ENCODE data around the gene IFNA5. TPM values are rescaled to one million over a fixed set of nuclear protein-coding genes. Genes with fewer than 3 reads are reported as not detected.

IFNA5 gene
- polyA plus RNA-seq, 1 donor from 2014 or later: not detected

DNA sequence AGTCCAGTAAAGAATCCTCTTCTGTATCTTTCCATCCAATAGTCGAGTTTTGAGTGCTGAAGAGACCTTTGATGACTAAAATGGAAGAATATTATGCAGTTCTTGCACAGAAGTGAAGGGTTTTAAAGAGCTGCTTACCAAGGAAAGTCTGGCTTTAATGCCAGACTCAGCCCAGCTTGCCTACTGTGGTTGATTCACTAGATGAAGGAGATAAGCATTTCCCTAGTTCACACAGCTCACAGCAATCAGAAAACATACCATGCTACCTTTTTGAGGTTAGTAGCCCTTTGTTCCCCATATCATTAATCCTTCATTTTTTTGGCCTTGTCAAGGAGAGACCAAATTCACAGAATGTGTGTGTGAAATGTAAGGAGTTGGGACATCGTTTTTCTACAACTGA is 15.3 kb downstream of the IFNA5 start:
- H3K27ac ChIP-seq (ENCODE audit: low read length): no peak overlapping the region
- no peaks in the 10 kb centered on the region for H3K79me2 ChIP-seq (replicated peaks; ENCODE audit: insufficient read depth, low read length)
- H3K4me2 ChIP-seq (ENCODE audit: low read length): no peak overlapping the region
- H3K9me2 ChIP-seq (ENCODE audit: insufficient read depth, low read length): no peaks in the 10 kb centered on the region
- no peaks in the 10 kb centered on the region for H3F3A ChIP-seq (ENCODE audit: insufficient read depth, low read length, poor library complexity, severe bottlenecking)
- H3K9me3 ChIP-seq (ENCODE audit: low read length): no peaks in the 10 kb centered on the region
- H4K20me1 ChIP-seq (ENCODE audit: insufficient read depth): no peaks in the 10 kb centered on the region
- TF ChIP-seq, protein P1, sequence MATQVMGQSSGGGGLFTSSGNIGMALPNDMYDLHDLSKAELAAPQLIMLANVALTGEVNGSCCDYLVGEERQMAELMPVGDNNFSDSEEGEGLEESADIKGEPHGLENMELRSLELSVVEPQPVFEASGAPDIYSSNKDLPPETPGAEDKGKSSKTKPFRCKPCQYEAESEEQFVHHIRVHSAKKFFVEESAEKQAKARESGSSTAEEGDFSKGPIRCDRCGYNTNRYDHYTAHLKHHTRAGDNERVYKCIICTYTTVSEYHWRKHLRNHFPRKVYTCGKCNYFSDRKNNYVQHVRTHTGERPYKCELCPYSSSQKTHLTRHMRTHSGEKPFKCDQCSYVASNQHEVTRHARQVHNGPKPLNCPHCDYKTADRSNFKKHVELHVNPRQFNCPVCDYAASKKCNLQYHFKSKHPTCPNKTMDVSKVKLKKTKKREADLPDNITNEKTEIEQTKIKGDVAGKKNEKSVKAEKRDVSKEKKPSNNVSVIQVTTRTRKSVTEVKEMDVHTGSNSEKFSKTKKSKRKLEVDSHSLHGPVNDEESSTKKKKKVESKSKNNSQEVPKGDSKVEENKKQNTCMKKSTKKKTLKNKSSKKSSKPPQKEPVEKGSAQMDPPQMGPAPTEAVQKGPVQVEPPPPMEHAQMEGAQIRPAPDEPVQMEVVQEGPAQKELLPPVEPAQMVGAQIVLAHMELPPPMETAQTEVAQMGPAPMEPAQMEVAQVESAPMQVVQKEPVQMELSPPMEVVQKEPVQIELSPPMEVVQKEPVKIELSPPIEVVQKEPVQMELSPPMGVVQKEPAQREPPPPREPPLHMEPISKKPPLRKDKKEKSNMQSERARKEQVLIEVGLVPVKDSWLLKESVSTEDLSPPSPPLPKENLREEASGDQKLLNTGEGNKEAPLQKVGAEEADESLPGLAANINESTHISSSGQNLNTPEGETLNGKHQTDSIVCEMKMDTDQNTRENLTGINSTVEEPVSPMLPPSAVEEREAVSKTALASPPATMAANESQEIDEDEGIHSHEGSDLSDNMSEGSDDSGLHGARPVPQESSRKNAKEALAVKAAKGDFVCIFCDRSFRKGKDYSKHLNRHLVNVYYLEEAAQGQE (IDR thresholded peaks at IDR 0.05; ENCODE audit: borderline replicate concordance): no peak
- TF ChIP-seq RAD21 (conservative IDR thresholded peaks at IDR 0.05) (no peak), MXI1 (conservative IDR thresholded peaks at IDR 0.05; ENCODE audit: poor library complexity, severe bottlenecking) (no peak), SMC3 (conservative IDR thresholded peaks at IDR 0.05; ENCODE audit: poor library complexity) (no peak), EP300 (conservative IDR thresholded peaks at IDR 0.05; ENCODE audit: poor library complexity, severe bottlenecking) (no peak), EZH2 (IDR thresholded peaks at IDR 0.05; ENCODE audit: borderline replicate concordance, insufficient read depth, low read length, poor library complexity, severe bottlenecking) (no peak), POLR2AphosphoS5 (IDR thresholded peaks at IDR 0.05) (no peak), TAF1 (IDR thresholded peaks at IDR 0.05; ENCODE audit: low read depth) (no peak)
- TF ChIP-seq, protein P2, sequence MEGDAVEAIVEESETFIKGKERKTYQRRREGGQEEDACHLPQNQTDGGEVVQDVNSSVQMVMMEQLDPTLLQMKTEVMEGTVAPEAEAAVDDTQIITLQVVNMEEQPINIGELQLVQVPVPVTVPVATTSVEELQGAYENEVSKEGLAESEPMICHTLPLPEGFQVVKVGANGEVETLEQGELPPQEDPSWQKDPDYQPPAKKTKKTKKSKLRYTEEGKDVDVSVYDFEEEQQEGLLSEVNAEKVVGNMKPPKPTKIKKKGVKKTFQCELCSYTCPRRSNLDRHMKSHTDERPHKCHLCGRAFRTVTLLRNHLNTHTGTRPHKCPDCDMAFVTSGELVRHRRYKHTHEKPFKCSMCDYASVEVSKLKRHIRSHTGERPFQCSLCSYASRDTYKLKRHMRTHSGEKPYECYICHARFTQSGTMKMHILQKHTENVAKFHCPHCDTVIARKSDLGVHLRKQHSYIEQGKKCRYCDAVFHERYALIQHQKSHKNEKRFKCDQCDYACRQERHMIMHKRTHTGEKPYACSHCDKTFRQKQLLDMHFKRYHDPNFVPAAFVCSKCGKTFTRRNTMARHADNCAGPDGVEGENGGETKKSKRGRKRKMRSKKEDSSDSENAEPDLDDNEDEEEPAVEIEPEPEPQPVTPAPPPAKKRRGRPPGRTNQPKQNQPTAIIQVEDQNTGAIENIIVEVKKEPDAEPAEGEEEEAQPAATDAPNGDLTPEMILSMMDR (IDR thresholded peaks at IDR 0.05; ENCODE audit: poor library complexity, severe bottlenecking): no peak
- H3K27me3 ChIP-seq (ENCODE audit: insufficient read depth, low read depth, low read length): no peaks in the 10 kb centered on the region
- H3K4me3 ChIP-seq (ENCODE audit: low read length): no peak overlapping the region
- H3K36me3 ChIP-seq (ENCODE audit: insufficient read depth, low read length): no peaks in the 10 kb centered on the region
- H2AFZ ChIP-seq (ENCODE audit: low read depth, low read length): no peak overlapping the region
- no peak overlapping the region for H3K9ac ChIP-seq (ENCODE audit: low read length)

DNA sequence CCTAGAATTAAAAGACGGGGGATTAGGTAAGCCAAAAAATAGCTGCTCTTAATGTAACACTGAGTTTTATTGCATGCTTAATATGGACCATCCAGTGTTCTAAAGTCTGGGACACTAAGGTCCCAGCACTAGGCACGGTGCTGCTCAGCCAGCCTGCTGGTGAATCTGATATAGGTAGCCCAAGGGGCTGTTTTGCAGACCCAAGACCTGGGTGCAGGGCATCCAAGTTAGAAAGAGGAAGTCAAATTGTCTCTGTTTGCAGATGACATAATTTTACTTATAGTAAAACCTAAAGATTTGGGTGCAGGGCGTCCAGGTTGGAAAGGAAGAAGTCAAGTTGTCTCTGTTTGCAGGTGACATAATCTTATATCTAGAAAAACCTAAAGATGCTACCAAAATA is 17.8 kb downstream of the IFNA5 start:
- Histone ChIP-seq H3K9ac (ENCODE audit: low read length) (peak overlapping the region; percentile 7), H3K9me2 (ENCODE audit: insufficient read depth, low read length) (no peaks in the 10 kb centered on the region), H3K4me3 (ENCODE audit: low read length) (peak overlapping the region; percentile 22), H4K20me1 (ENCODE audit: insufficient read depth) (no peaks in the 10 kb centered on the region), H3K27me3 (ENCODE audit: insufficient read depth, low read depth, low read length) (no peaks in the 10 kb centered on the region), H3K36me3 (ENCODE audit: insufficient read depth, low read length) (no peaks in the 10 kb centered on the region), H3K27ac (ENCODE audit: low read length) (peak overlapping the region; percentile 75), H3K79me2 (replicated peaks; ENCODE audit: insufficient read depth, low read length) (no peaks in the 10 kb centered on the region), H3K9me3 (ENCODE audit: low read length) (no peaks in the 10 kb centered on the region), H3K4me2 (ENCODE audit: low read length) (no peak overlapping the region), H3F3A (ENCODE audit: insufficient read depth, low read length, poor library complexity, severe bottlenecking) (no peaks in the 10 kb centered on the region), H2AFZ (ENCODE audit: low read depth, low read length) (no peak overlapping the region)
- TF ChIP-seq, protein P1 (IDR thresholded peaks at IDR 0.05; ENCODE audit: borderline replicate concordance): no peak
- TF ChIP-seq, protein P2 (IDR thresholded peaks at IDR 0.05; ENCODE audit: poor library complexity, severe bottlenecking): no peak
- TF ChIP-seq SMC3 (conservative IDR thresholded peaks at IDR 0.05; ENCODE audit: poor library complexity) (no peak), TAF1 (IDR thresholded peaks at IDR 0.05; ENCODE audit: low read depth) (no peak), EP300 (conservative IDR thresholded peaks at IDR 0.05; ENCODE audit: poor library complexity, severe bottlenecking) (no peak), MXI1 (conservative IDR thresholded peaks at IDR 0.05; ENCODE audit: poor library complexity, severe bottlenecking) (no peak), EZH2 (IDR thresholded peaks at IDR 0.05; ENCODE audit: borderline replicate concordance, insufficient read depth, low read length, poor library complexity, severe bottlenecking) (no peak), RAD21 (conservative IDR thresholded peaks at IDR 0.05) (no peak), POLR2AphosphoS5 (IDR thresholded peaks at IDR 0.05) (no peak)

All from neural cell (in vitro differentiated cells).